ENCODE measurements around the gene USH1G. TPM values are rescaled to one million over a fixed set of nuclear protein-coding genes. Genes with fewer than 3 reads are reported as not detected.

The USH1G gene
- total and polyA plus RNA-seq, 2 of the 13 experiments (the other 11 are each of a cell fraction or from before 2014, with no cell fraction given), result 0.04 TPM; not detected in 1

DNA sequence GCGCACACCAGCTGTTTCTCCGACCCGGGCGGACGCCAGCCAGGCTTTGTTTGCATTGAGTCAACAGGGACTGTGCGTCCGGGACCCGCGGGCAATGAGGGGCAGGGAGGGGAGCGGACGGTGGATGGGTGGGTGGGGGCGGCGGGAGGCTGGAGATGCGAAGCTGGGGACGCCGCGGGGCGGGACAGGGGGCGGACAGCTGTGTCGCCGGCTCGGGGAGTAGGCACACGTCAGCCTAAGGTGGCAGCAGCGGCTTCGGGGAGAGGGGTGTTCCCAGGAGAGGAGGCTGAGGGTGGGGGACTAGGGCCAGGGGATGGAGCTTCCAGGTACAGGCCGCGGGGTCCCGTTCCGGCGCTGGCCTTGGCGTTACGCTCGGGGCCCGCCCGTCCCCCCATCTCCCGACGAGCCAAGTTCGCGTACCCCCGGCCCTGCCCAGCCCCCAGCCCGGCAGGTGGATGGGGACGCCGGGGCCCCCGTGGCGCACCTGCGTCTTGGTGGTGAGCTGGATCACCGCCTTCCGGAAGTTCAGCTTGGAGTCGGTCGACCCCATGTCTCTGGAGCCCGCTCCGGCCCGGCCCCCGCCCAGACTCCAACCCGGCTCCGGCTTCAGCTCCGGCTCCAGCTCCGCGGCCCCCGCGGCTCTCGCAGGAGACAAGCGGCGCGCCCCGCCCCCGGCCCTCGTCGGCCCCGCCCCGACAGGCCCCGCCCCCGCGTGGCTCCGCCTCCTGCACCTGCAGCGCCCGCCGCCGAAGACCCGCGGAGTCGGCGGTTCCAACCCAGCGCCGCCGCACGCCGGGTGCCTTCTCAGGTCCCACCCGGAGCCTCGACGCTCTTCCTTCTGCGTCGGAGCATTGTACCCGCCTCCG, 49.3 kb upstream of the USH1G start, which contains the start of gene HID1 (continued):
- TF ChIP-seq MIER3 (CRISPR knock-in tag; IDR thresholded peaks at IDR 0.05; ENCODE audit: borderline replicate concordance) (no peak), ZBTB42 (CRISPR knock-in tag; IDR thresholded peaks at IDR 0.05) (no peak), BRD4 (CRISPR knock-in tag; IDR thresholded peaks at IDR 0.05) (no peak), ARNT (IDR thresholded peaks at IDR 0.05) (no peak), ZNF33B (CRISPR knock-in tag; IDR thresholded peaks at IDR 0.05) (no peak), MLLT10 (CRISPR knock-in tag; IDR thresholded peaks at IDR 0.05) (no peak), CHCHD3 (CRISPR knock-in tag; IDR thresholded peaks at IDR 0.05) (no peak), ESRRA (CRISPR knock-in tag; IDR thresholded peaks at IDR 0.05; ENCODE audit: low read depth) (no peak), BCL6 (CRISPR knock-in tag; IDR thresholded peaks at IDR 0.05) (peak; percentile 65), SP4 (CRISPR knock-in tag; IDR thresholded peaks at IDR 0.05) (peak; percentile 50; the same call in 1 of the 2 replicates), RORA (CRISPR knock-in tag; IDR thresholded peaks at IDR 0.05) (no peak), ZNF883 (CRISPR knock-in tag; IDR thresholded peaks at IDR 0.05; ENCODE audit: not compliant biosample characterization) (no peak), PAWR (CRISPR knock-in tag; IDR thresholded peaks at IDR 0.05; ENCODE audit: borderline replicate concordance) (no peak), ZNF34 (CRISPR knock-in tag; IDR thresholded peaks at IDR 0.05; ENCODE audit: borderline replicate concordance) (no peak), SALL2 (CRISPR knock-in tag; IDR thresholded peaks at IDR 0.05) (peak; percentile 67; the same call in 1 of the 2 replicates), ZNF138 (CRISPR knock-in tag; IDR thresholded peaks at IDR 0.05; ENCODE audit: low read depth) (no peak), HOXD1 (CRISPR knock-in tag; IDR thresholded peaks at IDR 0.05) (0 out of 2 replicates have a peak, but pooled peaks have one; percentile 43), SAP130 (CRISPR knock-in tag; IDR thresholded peaks at IDR 0.05; ENCODE audit: low read depth) (peak; percentile 94), MAFK (conservative IDR thresholded peaks at IDR 0.05 in 1 of 2, IDR thresholded peaks at IDR 0.05 in 1 of 2; ENCODE audit: low read length in 2 of 2) (no peak), ARHGAP35 (CRISPR knock-in tag; IDR thresholded peaks at IDR 0.05; ENCODE audit: borderline replicate concordance) (no peak), ZNF430 (CRISPR knock-in tag; IDR thresholded peaks at IDR 0.05) (no peak), NR1H2 (CRISPR knock-in tag; IDR thresholded peaks at IDR 0.05; ENCODE audit: borderline replicate concordance, low read depth) (0 out of 2 replicates have a peak, but pooled peaks have one; percentile 32)
- TF ChIP-seq, protein P1, sequence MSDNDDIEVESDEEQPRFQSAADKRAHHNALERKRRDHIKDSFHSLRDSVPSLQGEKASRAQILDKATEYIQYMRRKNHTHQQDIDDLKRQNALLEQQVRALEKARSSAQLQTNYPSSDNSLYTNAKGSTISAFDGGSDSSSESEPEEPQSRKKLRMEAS (IDR thresholded peaks at IDR 0.05), result peak; percentile 66
- TF ChIP-seq, protein P2, sequence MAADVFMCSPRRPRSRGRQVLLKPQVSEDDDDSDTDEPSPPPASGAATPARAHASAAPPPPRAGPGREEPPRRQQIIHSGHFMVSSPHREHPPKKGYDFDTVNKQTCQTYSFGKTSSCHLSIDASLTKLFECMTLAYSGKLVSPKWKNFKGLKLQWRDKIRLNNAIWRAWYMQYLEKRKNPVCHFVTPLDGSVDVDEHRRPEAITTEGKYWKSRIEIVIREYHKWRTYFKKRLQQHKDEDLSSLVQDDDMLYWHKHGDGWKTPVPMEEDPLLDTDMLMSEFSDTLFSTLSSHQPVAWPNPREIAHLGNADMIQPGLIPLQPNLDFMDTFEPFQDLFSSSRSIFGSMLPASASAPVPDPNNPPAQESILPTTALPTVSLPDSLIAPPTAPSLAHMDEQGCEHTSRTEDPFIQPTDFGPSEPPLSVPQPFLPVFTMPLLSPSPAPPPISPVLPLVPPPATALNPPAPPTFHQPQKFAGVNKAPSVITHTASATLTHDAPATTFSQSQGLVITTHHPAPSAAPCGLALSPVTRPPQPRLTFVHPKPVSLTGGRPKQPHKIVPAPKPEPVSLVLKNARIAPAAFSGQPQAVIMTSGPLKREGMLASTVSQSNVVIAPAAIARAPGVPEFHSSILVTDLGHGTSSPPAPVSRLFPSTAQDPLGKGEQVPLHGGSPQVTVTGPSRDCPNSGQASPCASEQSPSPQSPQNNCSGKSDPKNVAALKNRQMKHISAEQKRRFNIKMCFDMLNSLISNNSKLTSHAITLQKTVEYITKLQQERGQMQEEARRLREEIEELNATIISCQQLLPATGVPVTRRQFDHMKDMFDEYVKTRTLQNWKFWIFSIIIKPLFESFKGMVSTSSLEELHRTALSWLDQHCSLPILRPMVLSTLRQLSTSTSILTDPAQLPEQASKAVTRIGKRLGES (CRISPR knock-in tag; IDR thresholded peaks at IDR 0.05; ENCODE audit: borderline replicate concordance), result no peak
- TF ChIP-seq, protein P3, sequence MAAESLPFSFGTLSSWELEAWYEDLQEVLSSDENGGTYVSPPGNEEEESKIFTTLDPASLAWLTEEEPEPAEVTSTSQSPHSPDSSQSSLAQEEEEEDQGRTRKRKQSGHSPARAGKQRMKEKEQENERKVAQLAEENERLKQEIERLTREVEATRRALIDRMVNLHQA (CRISPR knock-in tag; IDR thresholded peaks at IDR 0.05), result no peak
- TF ChIP-seq, protein P4, sequence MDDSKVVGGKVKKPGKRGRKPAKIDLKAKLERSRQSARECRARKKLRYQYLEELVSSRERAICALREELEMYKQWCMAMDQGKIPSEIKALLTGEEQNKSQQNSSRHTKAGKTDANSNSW (CRISPR knock-in tag; IDR thresholded peaks at IDR 0.05; ENCODE audit: borderline replicate concordance), result no peak
- TF ChIP-seq, protein P5, sequence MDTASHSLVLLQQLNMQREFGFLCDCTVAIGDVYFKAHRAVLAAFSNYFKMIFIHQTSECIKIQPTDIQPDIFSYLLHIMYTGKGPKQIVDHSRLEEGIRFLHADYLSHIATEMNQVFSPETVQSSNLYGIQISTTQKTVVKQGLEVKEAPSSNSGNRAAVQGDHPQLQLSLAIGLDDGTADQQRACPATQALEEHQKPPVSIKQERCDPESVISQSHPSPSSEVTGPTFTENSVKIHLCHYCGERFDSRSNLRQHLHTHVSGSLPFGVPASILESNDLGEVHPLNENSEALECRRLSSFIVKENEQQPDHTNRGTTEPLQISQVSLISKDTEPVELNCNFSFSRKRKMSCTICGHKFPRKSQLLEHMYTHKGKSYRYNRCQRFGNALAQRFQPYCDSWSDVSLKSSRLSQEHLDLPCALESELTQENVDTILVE (CRISPR knock-in tag; IDR thresholded peaks at IDR 0.05), result peak; percentile 31; the same call in 1 of the 2 replicates

All from HepG2 (cell line).